ENCODE measurements around the gene LIF.

DNA sequence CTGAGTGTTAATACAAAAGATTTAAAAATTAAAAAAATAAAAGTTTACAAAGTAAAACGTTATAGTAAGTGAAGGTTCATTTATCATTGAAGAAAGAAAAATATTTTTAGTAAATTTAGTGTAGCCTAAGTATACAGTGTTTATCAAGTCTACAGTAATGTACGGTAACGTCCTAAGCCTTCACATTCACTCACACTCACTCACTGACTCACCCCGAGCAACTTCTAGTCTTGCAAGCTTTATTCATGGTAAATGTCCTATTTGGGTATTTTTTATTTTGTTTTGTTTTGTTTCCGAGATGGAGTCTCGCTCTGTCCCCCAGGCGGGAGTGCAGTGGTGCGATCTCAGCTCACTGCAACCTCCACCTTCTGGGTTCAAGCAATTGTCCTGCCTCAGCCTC lies 33.9 kb upstream of the LIF start:
- TF ChIP-seq MXI1 (IDR thresholded peaks at IDR 0.05; ENCODE audit: borderline replicate concordance, low read depth, low read length) (no peak), POLR2A (IDR thresholded peaks at IDR 0.05; ENCODE audit: low read depth, low read length) (no peak)
